GM10266 (cell line): ENCODE data around the gene VEGFA.

Experiments
- DNase-seq: peaks from one replicate; pipeline ENCODE4 v3.0.0; 2012; ENCODE audit errors: extremely low spot score
- CTCF ChIP-seq: IDR thresholded peaks from 2 replicates; pipeline ENCODE4 v1.5.1; 2012; ENCODE audit warnings: mild to moderate bottlenecking, low read depth; ENCODE audit not compliant: control insufficient read depth, insufficient read depth; ENCODE audit errors: missing control alignments

The VEGFA gene

GRCh38 chr6:43806758-43807227 is 36.8 kb downstream of the VEGFA start:
- TF ChIP-seq CTCF = no peak
- DNase-seq = no peak

GRCh38 chr6:43807228-43808061 is 37.4 kb downstream of the VEGFA start:
- no peak for TF ChIP-seq CTCF
- no peak for DNase-seq

- DNase-seq = no peak
- TF ChIP-seq CTCF = no peak
Measured at GRCh38 chr6:43808412-43808811, 38.4 kb downstream of the VEGFA start.

GRCh38 chr6:43809417-43810305 is 39.6 kb downstream of the VEGFA start:
- DNase-seq = no peak
- no peak for TF ChIP-seq CTCF

- no peak for DNase-seq
- no peak for TF ChIP-seq CTCF
Measured at GRCh38 chr6:43810965-43811732, 41.1 kb downstream of the VEGFA start.

- DNase-seq = no peak
- TF ChIP-seq CTCF = no peak
Measured at GRCh38 chr6:43811733-43812099, 41.7 kb downstream of the VEGFA start.
